Stomach smooth muscle (tissue), 2 donors: ENCODE data around the gene SLC39A1.
"Not testable (repeated sequence)": the region's sequence is repeated elsewhere in the genome, so short reads cannot be mapped to it uniquely, and the experiment has no call there.

Experiments used
- H3K27ac ChIP-seq: one replicate; pipeline ENCODE4 v1.7.0; 2013; ENCODE audit warnings: mild to moderate bottlenecking, low read length, inconsistent platforms
- H3K27me3 ChIP-seq, 2 donors: one replicate each; pipeline ENCODE4 v1.7.0; 2013; ENCODE audit warnings: low read length in 2 of 2; ENCODE audit not compliant: insufficient read depth in 2 of 2, control insufficient read depth in 1 of 2
- H3K36me3 ChIP-seq, 2 donors: one replicate each; pipeline ENCODE4 v1.7.0; 2013; ENCODE audit warnings: low read length in 2 of 2; ENCODE audit not compliant: control insufficient read depth in 2 of 2, insufficient read depth in 2 of 2
- H3K4me1 ChIP-seq: one replicate; pipeline ENCODE4 v1.7.0; 2013; ENCODE audit warnings: low read length; ENCODE audit not compliant: control insufficient read depth, insufficient read depth
- H3K4me3 ChIP-seq, 2 donors: one replicate each; pipeline ENCODE4 v1.7.0; 2013; ENCODE audit warnings: low read length in 2 of 2
- H3K9ac ChIP-seq, 2 donors: one replicate each; pipeline ENCODE4 v1.7.0; 2013; ENCODE audit warnings: low read length in 2 of 2, mild to moderate bottlenecking in 1 of 2
- H3K9me3 ChIP-seq, 2 donors: one replicate each; pipeline ENCODE4 v1.7.0; 2013; ENCODE audit warnings: low read length in 2 of 2; ENCODE audit not compliant: control insufficient read depth in 2 of 2
- donor health status: healthy.
- donor health status: Pancreatic carcinoma.

The SLC39A1 gene

DNA sequence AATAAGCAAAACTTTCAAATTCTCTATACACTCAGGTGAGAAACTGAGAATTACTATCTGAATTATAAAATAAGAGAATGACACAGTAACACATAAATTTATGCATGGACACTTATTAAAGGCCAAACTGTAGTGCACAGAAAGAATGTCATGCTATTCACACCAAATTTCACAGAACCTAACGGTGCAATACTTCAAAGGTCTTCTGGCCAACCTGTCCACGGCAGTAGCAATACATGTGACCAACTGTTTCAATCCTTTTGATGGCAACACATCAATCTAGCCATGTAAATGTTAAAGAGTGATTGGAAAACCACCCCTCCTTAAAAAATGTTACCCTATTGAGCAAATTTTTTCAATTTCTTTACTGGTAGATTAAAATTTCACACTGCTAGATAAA is 51.0 kb downstream of the SLC39A1 start:
- Histone ChIP-seq H3K9me3 (no peaks in the 10 kb centered on the region), H3K27ac (no peak overlapping the region), H3K4me3 (no peak overlapping the region), H3K36me3 (peaks cover 0 to 2% of the 10 kb centered on the region in 2 donors), H3K27me3 (no peaks in the 10 kb centered on the region), H3K4me1 (peaks cover 2% of the 10 kb centered on the region), H3K9ac (no peak overlapping the region)

DNA sequence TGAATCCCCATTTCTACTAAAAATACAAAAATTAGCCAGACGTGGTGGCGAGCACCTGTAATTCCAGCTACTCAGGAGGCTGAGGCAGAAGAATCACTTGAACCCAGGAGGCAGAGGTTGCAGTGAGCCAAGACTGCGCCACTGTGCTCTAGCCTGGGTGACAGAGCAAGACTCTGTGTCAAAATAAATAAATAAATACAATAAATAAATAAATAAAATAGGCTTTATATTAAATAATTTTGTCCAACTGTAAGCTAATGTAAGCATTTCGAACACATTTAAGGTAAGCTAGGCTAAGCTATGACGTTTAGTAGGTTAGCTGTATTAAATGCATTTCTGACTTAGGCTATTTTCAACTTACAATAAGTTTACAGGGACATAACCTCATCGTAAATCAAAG is 52.8 kb downstream of the SLC39A1 start:
- H3K27me3 ChIP-seq, H3K9ac ChIP-seq, H3K9me3 ChIP-seq, H3K27ac ChIP-seq, H3K36me3 ChIP-seq, H3K4me3 ChIP-seq, H3K4me1 ChIP-seq: not testable (repeated sequence)
